NCI-H2196 treated with DMSO at 0.1 percent for 48 hours (cell line): ENCODE results near the gene BPI.
"Not testable (repeated sequence)": the region's sequence is repeated elsewhere in the genome, so short reads cannot be mapped to it uniquely, and the experiment has no call there.

Experiments used
- DNase-seq: peaks from one replicate; lab custom pipeline; 2025; ENCODE audit not compliant: unreplicated experiment; lab: John Stamatoyannopoulos, UW

The BPI gene

GRCh38 chr20:38302786-38303185 is 1.2 kb upstream of the BPI start:
- DNase-seq = no peak

DNA sequence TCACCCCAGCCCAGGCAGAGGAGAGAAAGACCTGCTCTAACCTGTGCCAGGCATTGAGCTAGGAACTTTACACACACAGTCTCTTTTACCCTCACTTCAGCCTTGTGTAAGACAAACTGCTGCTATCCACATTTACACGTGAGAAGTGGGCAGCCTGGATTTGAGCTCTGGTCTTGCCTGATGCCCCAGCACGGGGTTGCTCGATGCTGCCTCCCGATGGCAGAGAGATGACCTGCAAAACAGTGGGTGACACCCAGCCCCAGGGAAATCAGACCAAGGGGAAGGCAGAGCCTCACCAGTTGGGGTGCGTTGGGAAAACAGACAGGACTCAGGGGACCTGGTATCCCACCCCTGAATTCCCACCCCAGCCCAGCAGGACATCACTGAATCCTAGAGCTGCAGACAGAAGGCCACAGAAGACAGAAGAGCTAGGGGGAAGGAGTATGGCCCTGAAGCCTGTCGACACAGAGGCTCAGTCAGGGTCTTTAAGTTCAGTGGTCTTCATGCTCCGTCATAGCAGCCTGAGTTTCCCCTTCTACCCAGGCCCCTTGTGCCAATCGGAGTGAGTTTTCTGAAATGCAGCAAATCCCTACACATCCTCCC is 990 bp downstream of the BPI start:
- DNase-seq = no peak

- no peak for DNase-seq
Measured at GRCh38 chr20:38305541-38305940, 1.6 kb downstream of the BPI start.

DNA sequence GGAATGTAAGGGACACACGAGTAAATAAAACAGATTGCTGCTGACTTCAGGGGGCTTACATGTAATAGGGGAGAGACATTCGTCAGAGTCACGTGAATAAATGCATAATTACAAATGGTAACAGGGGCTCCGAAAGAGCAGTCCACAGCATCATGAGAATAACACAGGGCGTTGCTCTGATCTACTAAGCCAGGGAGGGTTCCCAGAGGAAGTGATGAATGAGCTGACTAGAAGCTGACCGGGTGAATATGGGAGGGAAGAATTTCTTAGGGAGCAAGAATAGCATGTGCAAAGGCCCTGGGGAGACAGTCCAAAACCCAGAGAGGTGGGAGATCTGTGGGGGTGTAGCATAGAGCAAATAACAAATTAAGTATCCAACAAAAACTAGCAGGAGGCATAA is 2.4 kb downstream of the BPI start:
- DNase-seq = no peak

GRCh38 chr20:38307371-38308046 is 3.6 kb downstream of the BPI start:
- DNase-seq = no peak

DNA sequence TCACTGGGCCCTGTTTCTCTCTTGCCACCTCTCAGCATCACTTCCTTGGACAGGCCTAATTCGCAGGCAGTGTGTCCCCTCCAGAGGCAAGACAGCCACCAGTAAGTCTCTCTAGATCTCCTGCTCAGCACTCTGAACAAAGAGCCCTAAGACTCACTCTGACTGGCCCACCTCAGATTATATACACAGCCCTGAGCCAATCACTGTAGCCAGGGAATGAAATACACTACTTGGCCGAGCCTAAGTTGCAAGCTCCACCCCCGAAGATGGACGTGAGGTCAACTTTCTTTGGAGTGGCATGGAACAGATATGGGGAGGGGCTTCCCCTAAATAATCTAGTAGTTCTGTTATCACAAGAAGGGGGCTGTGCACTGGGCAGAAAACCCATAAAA is 4.1 kb downstream of the BPI start:
- DNase-seq = no peak

GRCh38 chr20:38308447-38308846 is 4.5 kb downstream of the BPI start:
- no peak for DNase-seq

DNA sequence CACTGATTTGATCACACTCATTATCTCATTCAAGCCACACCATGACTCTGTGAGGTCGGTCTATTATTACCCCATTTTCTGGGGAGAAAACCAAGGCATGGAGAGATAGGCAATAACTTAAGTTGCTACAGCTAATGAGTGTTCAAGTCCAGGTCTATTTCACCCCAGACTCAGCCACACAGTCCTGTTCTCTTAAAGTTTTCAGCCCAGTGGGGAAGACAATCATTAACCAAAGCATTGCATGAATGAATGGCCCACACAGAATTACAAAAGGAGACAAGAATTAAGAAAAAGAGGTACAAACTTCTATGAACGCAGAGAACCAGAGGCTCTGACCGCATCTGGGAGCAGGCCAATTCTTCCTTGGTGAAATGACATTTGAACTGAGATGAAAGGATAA is 7.1 kb downstream of the BPI start:
- no peak for DNase-seq

DNA sequence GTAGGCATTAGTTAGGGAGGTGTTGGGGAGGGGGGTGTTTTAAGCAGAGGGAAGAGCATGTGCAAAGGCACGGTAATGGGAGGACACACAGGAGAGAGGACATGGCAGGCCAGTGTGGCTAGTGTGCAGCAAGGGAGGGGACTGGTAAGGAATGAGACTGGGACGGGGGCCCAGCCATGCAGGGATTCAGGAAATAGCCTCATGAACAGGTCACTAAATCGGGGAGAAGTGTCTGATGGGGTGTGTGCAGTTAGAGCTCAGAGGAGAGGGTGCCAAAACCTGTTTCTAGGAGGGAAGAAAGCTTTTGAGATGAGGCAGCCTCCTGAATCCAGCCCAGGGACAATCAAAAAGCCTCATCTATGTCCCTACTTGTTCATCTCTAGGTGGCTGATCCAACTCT is 7.5 kb downstream of the BPI start:
- DNase-seq = no peak

DNA sequence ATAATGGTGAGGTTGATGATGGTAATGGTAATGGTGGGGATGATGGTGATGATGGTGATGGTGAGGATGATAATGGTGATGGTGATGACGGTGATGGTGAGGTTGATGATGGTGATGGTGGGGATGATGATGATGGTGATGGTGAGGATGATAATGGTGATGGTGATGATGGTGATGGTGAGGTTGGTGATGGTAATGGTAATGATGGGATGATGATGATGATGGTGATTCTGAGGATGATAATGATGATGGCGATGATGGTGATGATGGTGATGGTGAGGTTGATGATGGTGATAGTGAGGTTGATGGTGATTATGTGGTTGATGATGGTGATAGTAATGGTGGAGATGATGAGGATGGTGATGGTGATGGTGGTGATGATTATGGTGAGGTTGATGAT is 9.7 kb downstream of the BPI start:
- DNase-seq = no peak

- DNase-seq = not testable (repeated sequence)
Measured at GRCh38 chr20:38314350-38314749, 10.4 kb downstream of the BPI start.

GRCh38 chr20:38315290-38315966 is 11.5 kb downstream of the BPI start:
- DNase-seq = no peak

DNA sequence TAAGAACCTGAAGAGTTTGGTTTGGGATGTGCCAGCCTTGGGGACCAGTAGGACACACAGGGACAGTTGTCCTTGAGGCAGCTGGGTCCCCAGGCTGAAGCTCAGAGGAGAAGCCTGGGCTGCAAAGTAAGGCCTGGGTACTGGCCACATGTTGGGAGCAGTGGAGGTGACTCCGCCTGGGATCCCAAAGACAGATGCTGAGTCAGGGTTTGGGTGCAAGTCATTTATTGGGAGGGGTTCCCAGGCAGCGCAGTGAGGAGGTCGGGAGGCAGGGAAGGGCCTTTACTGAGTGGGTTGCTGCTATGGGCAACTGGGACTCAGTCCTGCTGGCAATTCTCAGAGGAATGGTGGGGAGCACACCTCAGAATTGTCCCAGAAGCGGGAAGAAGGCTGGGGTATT is 12.4 kb downstream of the BPI start:
- no peak for DNase-seq

- no peak for DNase-seq
Measured at GRCh38 chr20:38317422-38317821, 13.5 kb downstream of the BPI start.

DNA sequence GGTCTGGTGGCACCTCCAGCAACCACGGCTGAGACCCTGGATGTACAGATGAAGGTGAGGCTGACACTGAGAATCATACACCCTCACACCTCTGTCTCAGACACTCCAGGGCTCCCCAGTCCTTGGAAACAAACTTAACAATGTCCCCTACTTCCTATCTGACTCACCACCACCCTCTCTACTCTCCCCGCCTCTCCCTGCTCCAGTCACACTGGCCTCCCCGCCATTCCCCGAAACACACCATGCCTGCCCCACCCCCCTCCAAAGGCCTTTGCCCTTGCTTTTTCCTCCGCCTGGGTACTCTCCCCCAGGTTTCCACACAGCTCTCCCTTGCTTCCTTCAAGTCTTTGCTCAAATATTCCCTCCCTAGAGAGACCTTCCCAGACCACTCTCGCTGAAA is 16.3 kb downstream of the BPI start:
- no peak for DNase-seq

GRCh38 chr20:38321959-38322598 is 18.1 kb downstream of the BPI start:
- peak; percentile 9 for DNase-seq

GRCh38 chr20:38324159-38324558 is 20.2 kb downstream of the BPI start:
- DNase-seq = no peak

DNA sequence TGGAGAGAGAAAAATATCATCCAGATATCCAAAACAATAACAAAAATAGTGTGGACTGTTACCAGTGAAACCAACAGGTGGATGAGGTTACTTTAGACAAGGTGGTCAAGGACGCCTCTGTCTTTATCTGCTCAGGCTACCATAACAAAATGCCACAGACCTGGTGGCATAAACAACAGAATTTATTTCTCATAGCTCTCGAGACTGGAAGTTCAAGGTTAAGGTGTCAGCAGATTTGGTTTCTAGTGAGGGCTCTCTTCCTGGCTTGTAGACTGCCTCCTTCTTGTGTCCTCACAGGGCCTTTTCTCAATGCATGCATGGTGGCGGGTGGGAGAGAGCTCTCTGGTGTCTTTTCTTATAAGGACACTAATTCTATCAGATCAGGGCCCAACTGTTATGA is 21.2 kb downstream of the BPI start:
- DNase-seq = no peak

DNA sequence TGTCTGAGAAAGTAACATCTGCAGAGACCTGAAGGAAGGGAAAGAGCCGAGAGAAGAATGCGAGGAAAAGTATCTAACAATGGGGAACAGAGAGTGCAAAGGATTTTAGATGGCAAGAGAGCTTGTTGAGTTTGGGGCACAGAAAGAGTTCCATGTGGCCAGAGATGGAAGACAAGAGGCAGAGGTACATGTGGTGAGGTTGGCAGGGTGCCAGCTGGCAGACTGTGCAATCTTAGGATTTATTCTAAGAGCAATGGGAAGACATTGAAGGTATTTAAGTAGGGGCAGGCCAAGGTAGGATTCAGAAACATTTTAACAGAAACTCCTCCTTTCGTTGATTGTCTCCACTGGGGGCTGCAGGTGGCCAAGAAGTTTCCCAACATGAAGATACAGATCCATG is 21.9 kb downstream of the BPI start:
- no peak for DNase-seq

DNA sequence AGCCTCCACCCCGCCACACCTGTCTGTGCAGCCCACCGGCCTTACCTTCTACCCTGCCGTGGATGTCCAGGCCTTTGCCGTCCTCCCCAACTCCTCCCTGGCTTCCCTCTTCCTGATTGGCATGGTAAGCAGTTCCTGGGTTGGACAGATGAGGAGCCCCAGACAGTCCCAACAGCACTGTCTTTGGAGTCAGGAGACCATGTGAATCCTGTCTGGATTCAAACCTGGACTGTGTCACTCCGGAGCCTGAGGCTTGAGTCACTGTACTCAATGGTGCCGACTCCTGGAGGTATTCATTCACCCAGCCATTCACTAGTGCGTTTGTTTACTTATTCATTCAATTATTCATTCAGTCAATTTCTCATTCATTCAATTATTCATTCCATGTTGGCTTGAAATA is 22.4 kb downstream of the BPI start:
- no peak for DNase-seq

GRCh38 chr20:38330638-38331037 is 26.7 kb downstream of the BPI start:
- no peak for DNase-seq

DNA sequence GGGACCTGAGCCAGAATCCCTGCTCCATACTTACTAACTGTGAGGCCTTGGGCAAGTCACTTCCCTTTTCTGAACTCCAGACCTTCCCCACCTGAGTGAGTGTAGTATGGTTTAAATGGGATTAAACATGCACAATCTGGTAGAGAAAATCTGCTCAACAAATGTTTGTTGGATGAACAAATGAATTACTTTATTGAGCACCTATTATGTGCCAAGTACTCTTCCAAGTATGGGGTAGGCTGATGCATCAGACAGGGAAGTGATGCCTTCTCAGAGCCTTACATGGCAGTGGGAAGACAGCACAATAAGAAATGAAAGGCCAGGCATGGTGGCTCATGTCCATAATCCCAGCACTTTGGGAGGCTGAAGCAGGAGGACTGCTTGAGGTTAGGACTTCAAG is 27.3 kb downstream of the BPI start:
- DNase-seq = no peak
